ENCODE results near the gene MAP2K6. TPM values are rescaled to one million over a fixed set of nuclear protein-coding genes. Genes with fewer than 3 reads are reported as not detected.

The MAP2K6 gene
- total and polyA plus RNA-seq, 3 donors from 2014 or later = 2.6 to 2.8 (median 2.7) TPM

- no peaks in the 10 kb centered on the region for H3K9me3 ChIP-seq
- intact Hi-C loops (cut with DNase I; ENCODE audit: low total_unique reads) = no loop called here
- WGBS, 2 donors = 66 to 71% methylated on average over 4 of the region's 4 CpGs
- DNase-seq = no peak
- no peaks in the 10 kb centered on the region for H3K27me3 ChIP-seq
- TF ChIP-seq POLR2A (IDR thresholded peaks at IDR 0.05) (no peak), CTCF (IDR thresholded peaks at IDR 0.05) (no peak)
- H3K27ac ChIP-seq = no peak overlapping the region
- no peaks in the 10 kb centered on the region for H3K4me1 ChIP-seq
- no peaks in the 10 kb centered on the region for H3K36me3 ChIP-seq (ENCODE audit: low read depth, missing control alignments)
- H3K4me3 ChIP-seq = no peak overlapping the region
Measured at GRCh38 chr17:69430488-69430887, 16.0 kb downstream of the MAP2K6 start.

GRCh38 chr17:69431835-69432234 lies 17.3 kb downstream of the MAP2K6 start:
- intact Hi-C loops (cut with DNase I; ENCODE audit: low total_unique reads) = no loop called here
- H3K27me3 ChIP-seq = no peaks in the 10 kb centered on the region
- no peak overlapping the region for H3K4me3 ChIP-seq
- H3K27ac ChIP-seq = no peak overlapping the region
- no peaks in the 10 kb centered on the region for H3K36me3 ChIP-seq (ENCODE audit: low read depth, missing control alignments)
- DNase-seq = no peak
- H3K4me1 ChIP-seq = no peaks in the 10 kb centered on the region
- 88 to 98% methylated on average over 3 of the region's 3 CpGs for WGBS, 2 donors
- TF ChIP-seq CTCF (IDR thresholded peaks at IDR 0.05) (no peak), POLR2A (IDR thresholded peaks at IDR 0.05) (no peak)
- no peaks in the 10 kb centered on the region for H3K9me3 ChIP-seq

- Histone ChIP-seq H3K27me3 (no peaks in the 10 kb centered on the region), H3K27ac (no peak overlapping the region), H3K36me3 (ENCODE audit: low read depth, missing control alignments) (no peaks in the 10 kb centered on the region), H3K4me1 (no peaks in the 10 kb centered on the region), H3K9me3 (no peaks in the 10 kb centered on the region), H3K4me3 (no peak overlapping the region)
- TF ChIP-seq POLR2A (IDR thresholded peaks at IDR 0.05) (no peak), CTCF (IDR thresholded peaks at IDR 0.05) (no peak)
- DNase-seq = no peak
- 91 to 99% methylated on average over 3 of the region's 3 CpGs for WGBS, 2 donors
- intact Hi-C loops (cut with DNase I; ENCODE audit: low total_unique reads) = no loop called here
Measured at GRCh38 chr17:69433093-69433492, 18.6 kb downstream of the MAP2K6 start.

- DNase-seq = no peak
- Histone ChIP-seq H3K4me3 (no peak overlapping the region), H3K27me3 (no peaks in the 10 kb centered on the region), H3K27ac (no peak overlapping the region), H3K36me3 (ENCODE audit: low read depth, missing control alignments) (no peaks in the 10 kb centered on the region), H3K9me3 (no peaks in the 10 kb centered on the region), H3K4me1 (no peaks in the 10 kb centered on the region)
- TF ChIP-seq POLR2A (IDR thresholded peaks at IDR 0.05) (no peak), CTCF (IDR thresholded peaks at IDR 0.05) (no peak)
- WGBS, 2 donors = 41 to 50% methylated on average over 3 of the region's 3 CpGs
- intact Hi-C loops (cut with DNase I; ENCODE audit: low total_unique reads) = no loop called here
Measured at GRCh38 chr17:69434164-69434579, 19.7 kb downstream of the MAP2K6 start.

- DNase-seq = no peak
- intact Hi-C loops (cut with DNase I; ENCODE audit: low total_unique reads) = no loop called here
- H3K27me3 ChIP-seq = no peaks in the 10 kb centered on the region
- no peak for TF ChIP-seq POLR2A (IDR thresholded peaks at IDR 0.05)
- no peak for TF ChIP-seq CTCF (IDR thresholded peaks at IDR 0.05)
- H3K4me1 ChIP-seq = no peaks in the 10 kb centered on the region
- WGBS, 2 donors = 71% methylated on average over 5 of the region's 5 CpGs
- H3K9me3 ChIP-seq = no peaks in the 10 kb centered on the region
- no peak overlapping the region for H3K4me3 ChIP-seq
- H3K27ac ChIP-seq = no peak overlapping the region
- no peaks in the 10 kb centered on the region for H3K36me3 ChIP-seq (ENCODE audit: low read depth, missing control alignments)
Measured at GRCh38 chr17:69435971-69436696, 21.6 kb downstream of the MAP2K6 start.
